NCI-H2107 treated with DMSO at 0.1 percent for 48 hours (cell line): ENCODE results near the gene LLGL2.

Experiments used
- DNase-seq: peaks from one replicate; lab custom pipeline; 2025; ENCODE audit not compliant: unreplicated experiment; lab: John Stamatoyannopoulos, UW

LLGL2 gene

GRCh38 chr17:75610103-75610984 lies 84.8 kb downstream of the LLGL2 start:
- DNase-seq, result no peak

GRCh38 chr17:75611851-75612429 lies 86.4 kb downstream of the LLGL2 start:
- no peak for DNase-seq

GRCh38 chr17:75612906-75613626 lies 87.6 kb downstream of the LLGL2 start:
- DNase-seq, result no peak

GRCh38 chr17:75614006-75614405 lies 88.5 kb downstream of the LLGL2 start:
- no peak for DNase-seq

GRCh38 chr17:75614556-75615270 lies 89.2 kb downstream of the LLGL2 start:
- no peak for DNase-seq

- DNase-seq, result no peak
Observed at GRCh38 chr17:75615301-75615700, 89.8 kb downstream of the LLGL2 start.

GRCh38 chr17:75616521-75617122 lies 91.1 kb downstream of the LLGL2 start:
- DNase-seq, result no peak

GRCh38 chr17:75617218-75617617 lies 91.7 kb downstream of the LLGL2 start:
- DNase-seq, result no peak

- no peak for DNase-seq
Observed at GRCh38 chr17:75617675-75618074, 92.2 kb downstream of the LLGL2 start.

GRCh38 chr17:75619506-75620431 lies 94.3 kb downstream of the LLGL2 start:
- no peak for DNase-seq

GRCh38 chr17:75621489-75621888 lies 96.0 kb downstream of the LLGL2 start:
- DNase-seq, result no peak

GRCh38 chr17:75622076-75622475 lies 96.6 kb downstream of the LLGL2 start:
- no peak for DNase-seq

- no peak for DNase-seq
Observed at GRCh38 chr17:75622771-75623273, 97.3 kb downstream of the LLGL2 start.

GRCh38 chr17:75623386-75623785 lies 97.9 kb downstream of the LLGL2 start:
- DNase-seq, result no peak

GRCh38 chr17:75624021-75624420 lies 98.5 kb downstream of the LLGL2 start:
- DNase-seq, result no peak
